Muscle layer of duodenum (tissue), 2 donors: ENCODE data around the gene TMEM45B.
A peak's percentile ranks its signal among the peaks of the same experiment; 100 is the strongest.
"Not testable (repeated sequence)": the region's sequence is repeated elsewhere in the genome, so short reads cannot be mapped to it uniquely, and the experiment has no call there.

Source experiments
- H3K27ac ChIP-seq: one replicate; pipeline ENCODE4 v1.7.0; 2013; ENCODE audit warnings: mild to moderate bottlenecking, low read length
- H3K27me3 ChIP-seq: one replicate; pipeline ENCODE4 v1.7.0; 2013; ENCODE audit warnings: low read depth, mild to moderate bottlenecking, control low read depth, low read length
- H3K36me3 ChIP-seq, 2 donors: one replicate each; pipeline ENCODE4 v1.7.0; 2013; ENCODE audit warnings: low read length in 2 of 2, control low read depth in 1 of 2, mild to moderate bottlenecking in 1 of 2; ENCODE audit not compliant: insufficient read depth in 2 of 2, control insufficient read depth in 1 of 2
- H3K4me1 ChIP-seq, 2 donors: one replicate each; pipeline ENCODE4 v1.7.0; 2013; ENCODE audit warnings: low read length in 2 of 2, mild to moderate bottlenecking in 2 of 2, control low read depth in 1 of 2, moderate library complexity in 1 of 2; ENCODE audit not compliant: insufficient read depth in 2 of 2, control insufficient read depth in 1 of 2
- H3K4me3 ChIP-seq, 2 donors: one replicate each; pipeline ENCODE4 v1.7.0; 2013; ENCODE audit warnings: low read length in 2 of 2, low read depth in 1 of 2, mild to moderate bottlenecking in 1 of 2
- H3K9me3 ChIP-seq, 2 donors: one replicate each; pipeline ENCODE4 v1.7.0; 2013; ENCODE audit warnings: low read length in 2 of 2, control low read depth in 1 of 2, mild to moderate bottlenecking in 1 of 2; ENCODE audit not compliant: control insufficient read depth in 1 of 2
- donor health status: healthy.

The TMEM45B gene

DNA sequence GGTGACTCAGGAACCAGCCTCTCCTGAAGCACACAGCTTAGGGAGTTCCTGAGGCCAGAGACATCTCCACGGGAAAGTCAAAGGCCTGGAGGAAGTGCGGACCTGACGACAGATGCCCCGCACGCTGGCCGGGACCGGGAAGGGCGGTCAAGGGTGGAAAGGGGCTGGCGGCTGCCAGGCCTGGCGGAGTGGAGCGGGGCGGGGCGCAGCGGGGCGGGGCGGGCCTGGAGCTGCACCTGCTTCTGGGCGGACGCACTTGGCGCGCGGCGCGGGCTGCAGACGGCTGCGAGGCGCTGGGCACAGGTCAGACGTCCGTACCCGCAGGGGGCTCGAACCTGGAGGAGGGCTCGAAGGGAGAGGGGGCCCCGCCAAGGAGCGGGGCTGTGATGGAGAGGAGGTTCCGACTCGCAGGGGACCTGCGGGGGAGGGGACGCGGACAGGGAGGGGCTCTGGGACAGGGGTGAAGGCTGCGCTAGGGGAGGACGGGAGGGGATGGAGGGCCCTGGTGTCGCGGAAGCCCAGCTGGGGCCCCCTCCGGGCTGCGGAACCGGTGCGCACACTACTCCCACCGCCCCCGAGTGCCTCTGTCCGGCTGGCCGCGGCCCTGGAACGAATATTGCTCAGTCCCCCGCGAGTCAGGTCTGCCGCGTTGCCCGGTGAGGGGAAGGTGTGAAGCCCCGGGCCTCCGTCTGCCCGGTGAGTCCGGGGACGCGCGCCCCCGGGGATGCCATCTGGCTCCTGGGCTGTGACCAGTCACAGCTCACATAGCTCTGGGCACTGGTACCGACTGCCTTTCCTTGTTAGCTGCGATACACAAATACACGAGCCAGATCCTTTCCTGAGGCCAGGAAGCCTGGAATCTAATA, at the start of gene TMEM45B:
TMEM45B (plus strand) TSS at position 253 of the 866 bp plus-strand sequence. CDS start 36,635 bp downstream, outside the sequence.
- peaks cover 0 to 6% of the 10 kb centered on the region in 2 donors for H3K4me1 ChIP-seq
- no peak within 1 kb of the TSS for H3K27ac ChIP-seq
- no peaks in the 10 kb centered on the region for H3K9me3 ChIP-seq
- no peaks in the 10 kb centered on the region for H3K36me3 ChIP-seq
- H3K27me3 ChIP-seq, result peaks cover 5% of the 10 kb centered on the region
- peak within 1 kb of the TSS; percentile 26 to 47 for H3K4me3 ChIP-seq

DNA sequence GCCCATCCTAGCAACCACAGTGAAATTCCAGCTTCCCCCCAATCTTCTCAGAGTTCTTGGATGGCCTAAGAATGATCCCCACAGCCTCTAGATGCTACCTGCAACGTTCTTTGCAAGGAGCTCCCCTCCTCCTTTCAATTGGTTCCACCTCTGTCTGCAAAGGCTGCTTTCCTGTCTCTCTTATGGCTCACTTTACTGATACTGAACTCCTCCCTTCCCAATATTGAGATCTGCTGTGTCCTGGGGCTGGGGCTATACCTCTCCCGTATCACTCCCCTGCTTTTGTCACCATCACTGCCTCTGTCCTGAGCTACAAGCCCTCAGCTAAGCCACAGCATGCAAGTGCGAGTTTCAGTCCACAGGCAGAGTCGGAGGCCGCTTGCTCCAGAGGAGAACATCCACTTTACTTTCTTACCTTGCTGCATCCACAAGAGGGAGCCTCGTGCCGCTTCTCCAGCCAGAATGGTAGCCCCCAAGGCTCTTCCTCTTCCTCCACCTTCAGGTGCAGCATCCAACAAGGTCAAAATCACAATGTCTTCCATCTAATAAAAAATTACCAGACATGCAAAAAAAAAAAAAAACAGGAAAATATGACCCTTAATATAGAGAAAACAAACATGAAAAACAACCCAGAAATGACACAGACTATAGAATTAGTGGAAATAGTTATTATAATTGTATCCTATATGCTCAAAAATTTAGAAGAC, 48.6 kb upstream of the TMEM45B start:
- Histone ChIP-seq H3K36me3 (no peaks in the 10 kb centered on the region), H3K27ac (no peak overlapping the region), H3K27me3 (no peaks in the 10 kb centered on the region), H3K4me3 (no peak overlapping the region), H3K9me3 (no peaks in the 10 kb centered on the region), H3K4me1 (no peaks in the 10 kb centered on the region)

DNA sequence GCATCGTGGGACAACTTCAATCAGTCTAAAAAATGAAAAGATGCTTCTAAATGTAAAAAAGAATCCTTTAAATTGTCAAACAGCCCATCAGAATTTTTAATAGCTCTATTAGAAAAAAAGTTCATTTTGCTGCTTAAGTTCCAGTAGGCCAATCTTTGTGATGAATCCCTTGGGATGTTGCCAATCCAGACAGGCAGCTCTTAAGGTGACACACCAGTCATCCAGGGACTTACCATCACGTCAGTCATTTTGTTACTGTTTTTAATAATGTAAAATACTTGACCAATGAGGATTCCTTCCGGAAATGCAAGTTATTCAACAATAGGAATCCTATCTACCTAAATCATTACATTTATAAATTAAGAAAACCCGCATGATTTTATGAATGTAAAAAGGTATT, 47.8 kb upstream of the TMEM45B start:
- Histone ChIP-seq H3K4me3 (no peak overlapping the region), H3K27me3 (no peaks in the 10 kb centered on the region), H3K4me1 (no peaks in the 10 kb centered on the region), H3K9me3 (no peaks in the 10 kb centered on the region), H3K27ac (no peak overlapping the region), H3K36me3 (no peaks in the 10 kb centered on the region)

DNA sequence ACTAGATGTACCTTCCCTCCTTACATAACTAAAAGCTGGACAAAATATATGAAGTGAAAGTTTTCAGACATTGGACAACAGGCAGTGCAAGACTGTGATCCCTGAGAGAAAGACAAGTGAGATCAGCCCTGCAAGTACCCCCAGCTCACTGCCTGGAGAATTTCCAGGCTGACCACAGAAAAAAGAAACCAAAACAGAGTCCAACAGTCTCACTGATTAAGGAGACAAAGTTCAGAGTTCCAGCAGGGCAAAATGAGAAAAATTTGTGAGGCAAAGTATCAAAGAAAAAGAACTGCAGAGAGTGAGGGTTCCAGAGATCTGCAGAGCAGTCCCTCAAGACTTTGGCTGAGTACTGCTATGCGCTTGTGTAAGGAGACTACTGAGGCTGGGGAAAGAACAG, 47.3 kb upstream of the TMEM45B start:
- Histone ChIP-seq H3K4me1 (no peaks in the 10 kb centered on the region), H3K27me3 (no peaks in the 10 kb centered on the region), H3K36me3 (no peaks in the 10 kb centered on the region), H3K27ac (no peak overlapping the region), H3K4me3 (no peak overlapping the region), H3K9me3 (no peaks in the 10 kb centered on the region)

DNA sequence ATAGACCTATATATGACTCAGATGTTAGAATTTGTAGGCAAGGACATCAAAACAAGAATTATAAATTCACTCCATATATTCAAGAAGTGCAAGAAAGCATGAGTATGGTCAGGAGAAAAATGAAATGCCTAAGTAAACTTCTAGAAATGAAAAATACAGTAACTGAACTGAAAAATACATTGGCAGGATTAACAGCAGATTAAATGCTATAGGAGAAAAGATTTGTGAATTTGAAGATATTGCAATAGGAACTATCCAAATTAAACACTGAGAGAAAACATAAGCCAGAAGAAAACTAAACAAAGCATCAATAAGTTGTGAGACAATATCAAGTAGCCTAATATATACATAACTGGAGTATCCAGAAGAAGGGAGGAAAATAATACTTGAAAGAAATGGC, 46.6 kb upstream of the TMEM45B start:
- no peaks in the 10 kb centered on the region for H3K27me3 ChIP-seq
- no peaks in the 10 kb centered on the region for H3K36me3 ChIP-seq
- H3K4me1 ChIP-seq, result no peaks in the 10 kb centered on the region
- H3K27ac ChIP-seq, result no peak overlapping the region
- H3K4me3 ChIP-seq, result no peak overlapping the region
- no peaks in the 10 kb centered on the region for H3K9me3 ChIP-seq

DNA sequence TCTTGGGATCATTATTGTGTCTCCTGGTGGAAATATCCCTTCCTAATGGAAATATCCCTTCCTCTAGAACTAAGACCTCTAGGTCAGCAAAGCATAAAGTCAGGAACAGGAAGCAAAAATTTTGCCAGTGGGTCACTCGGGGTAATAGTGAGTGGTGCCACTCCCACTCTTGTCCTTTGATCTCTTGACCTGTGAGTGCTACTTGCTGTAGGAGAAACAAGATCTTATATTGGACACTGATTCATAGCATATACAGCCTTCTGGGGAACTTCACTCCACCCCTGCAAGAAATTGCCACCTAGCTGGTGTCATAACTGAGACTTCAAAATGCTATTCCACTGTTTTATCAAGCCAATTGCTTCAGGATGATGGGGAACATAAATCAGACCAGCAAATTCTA, 44.7 kb upstream of the TMEM45B start:
- H3K36me3 ChIP-seq, result no peaks in the 10 kb centered on the region
- no peak overlapping the region for H3K27ac ChIP-seq
- H3K9me3 ChIP-seq, result no peaks in the 10 kb centered on the region
- H3K4me1 ChIP-seq, result no peaks in the 10 kb centered on the region
- H3K4me3 ChIP-seq, result no peak overlapping the region
- H3K27me3 ChIP-seq, result no peaks in the 10 kb centered on the region

DNA sequence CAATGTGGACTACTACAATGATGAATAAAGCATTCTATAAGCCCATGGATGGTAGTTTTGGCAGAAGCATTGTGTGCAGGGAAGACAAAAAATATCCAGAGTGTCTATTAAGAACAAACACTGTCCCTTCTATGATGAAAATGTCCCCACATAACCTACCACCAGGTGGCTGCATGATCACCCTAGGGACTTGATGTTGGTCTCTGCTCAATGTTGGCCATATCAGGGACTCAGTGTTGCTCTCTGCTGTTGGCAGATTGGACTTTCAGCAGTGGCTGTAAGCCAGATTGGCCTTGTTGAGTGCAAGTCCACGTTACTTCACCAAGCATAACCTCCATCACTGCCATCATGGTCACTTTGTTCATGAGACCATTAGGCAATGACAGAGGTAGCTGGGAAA, 44.2 kb upstream of the TMEM45B start:
- not testable (repeated sequence) for H3K9me3 ChIP-seq, H3K36me3 ChIP-seq, H3K4me1 ChIP-seq, H3K27ac ChIP-seq, H3K27me3 ChIP-seq, H3K4me3 ChIP-seq

DNA sequence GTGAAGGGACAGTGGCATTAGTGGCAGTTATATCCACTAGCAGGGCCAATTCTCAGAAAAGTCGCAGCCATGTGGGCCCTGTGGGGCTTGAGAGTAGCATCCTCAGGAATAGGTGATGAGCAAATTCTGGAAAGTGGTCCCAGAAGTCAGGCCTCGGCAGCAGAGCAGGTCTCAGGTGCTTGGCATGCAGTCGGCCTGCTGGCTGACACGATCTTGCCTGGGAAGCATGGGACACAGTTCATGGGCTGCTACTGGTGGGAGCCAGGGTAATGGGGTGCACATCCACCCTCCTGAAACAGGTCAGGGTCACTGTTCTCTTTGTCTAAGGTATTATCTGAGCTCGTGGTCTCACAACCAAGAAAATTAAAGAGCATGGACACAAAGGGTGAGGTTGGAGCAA, 36.8 kb upstream of the TMEM45B start:
- Histone ChIP-seq H3K36me3 (no peaks in the 10 kb centered on the region), H3K4me3 (no peak overlapping the region), H3K27me3 (no peaks in the 10 kb centered on the region), H3K4me1 (no peaks in the 10 kb centered on the region), H3K27ac (no peak overlapping the region), H3K9me3 (no peaks in the 10 kb centered on the region)

DNA sequence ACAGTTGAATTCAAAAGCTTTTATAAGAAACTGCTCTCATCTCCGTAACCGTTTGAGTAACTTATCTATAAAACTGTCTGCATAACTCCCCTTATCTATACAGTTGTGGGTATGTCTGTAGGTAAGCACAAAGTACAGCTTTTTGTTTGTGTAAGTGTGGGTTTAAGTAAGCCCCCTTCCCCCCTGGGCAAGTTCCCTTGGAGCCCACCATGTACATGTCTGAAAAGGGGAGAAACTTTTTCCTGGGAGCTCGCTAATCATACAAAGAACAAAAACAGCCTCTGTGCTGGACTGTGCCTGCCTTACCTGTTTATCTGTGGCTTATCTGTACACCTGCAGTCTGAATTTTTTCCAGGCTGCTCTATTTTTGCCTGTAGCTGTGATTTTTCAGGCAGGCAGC, 36.3 kb upstream of the TMEM45B start:
- H3K4me1 ChIP-seq, result no peaks in the 10 kb centered on the region
- no peaks in the 10 kb centered on the region for H3K9me3 ChIP-seq
- no peak overlapping the region for H3K4me3 ChIP-seq
- no peak overlapping the region for H3K27ac ChIP-seq
- no peaks in the 10 kb centered on the region for H3K27me3 ChIP-seq
- no peaks in the 10 kb centered on the region for H3K36me3 ChIP-seq

DNA sequence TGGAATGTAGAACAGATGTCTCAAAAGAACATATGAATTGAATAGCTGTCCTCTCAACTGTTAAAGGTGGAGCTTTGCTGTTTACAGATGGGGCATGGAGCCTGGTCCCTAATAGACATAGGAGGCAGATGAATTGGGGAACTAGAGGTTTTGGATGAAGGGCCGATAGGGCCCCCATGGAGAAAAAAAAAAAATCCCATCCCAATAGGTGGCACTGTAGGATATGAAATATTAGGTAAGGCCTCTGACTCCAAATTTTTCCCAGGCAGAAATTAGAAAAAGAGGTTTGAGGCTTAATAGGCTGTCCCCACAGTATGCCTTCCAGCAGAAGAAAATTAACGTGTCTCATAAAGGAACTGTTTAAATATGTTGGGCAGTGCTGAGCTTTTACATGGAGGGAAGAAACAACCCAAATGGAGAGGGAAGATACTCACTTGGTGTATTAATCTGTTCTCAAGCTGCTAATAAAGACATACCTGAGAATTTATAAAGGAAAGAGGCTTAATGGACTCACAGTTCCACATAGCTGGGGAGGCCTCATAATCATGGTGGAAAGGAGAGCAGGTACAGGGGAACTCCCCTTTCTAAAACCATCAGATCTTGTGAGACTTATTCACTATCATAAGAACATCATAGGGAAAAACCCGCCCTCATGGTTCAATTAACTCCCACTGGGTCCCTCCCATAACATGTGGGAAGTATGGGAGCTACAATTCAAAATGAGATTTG, 30.1 kb upstream of the TMEM45B start:
- Histone ChIP-seq H3K27me3 (no peaks in the 10 kb centered on the region), H3K36me3 (no peaks in the 10 kb centered on the region), H3K4me3 (no peak overlapping the region), H3K4me1 (no peaks in the 10 kb centered on the region), H3K9me3 (no peaks in the 10 kb centered on the region), H3K27ac (no peak overlapping the region)

DNA sequence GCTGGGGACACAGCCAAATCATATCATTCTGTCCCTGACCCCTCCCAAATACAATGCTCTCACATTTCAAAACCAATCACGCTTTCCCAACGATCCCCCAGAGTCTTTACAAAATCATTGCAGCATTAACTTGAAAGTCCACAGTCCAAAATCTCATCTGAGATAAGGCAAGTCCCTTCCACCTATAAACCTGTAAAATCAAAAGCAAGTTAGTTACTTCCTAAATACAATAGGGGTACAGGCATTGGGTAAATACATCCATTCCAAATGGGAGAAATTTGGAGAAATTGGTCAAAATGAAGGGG, 29.6 kb upstream of the TMEM45B start:
- not testable (repeated sequence) for H3K36me3 ChIP-seq, H3K27ac ChIP-seq, H3K27me3 ChIP-seq, H3K9me3 ChIP-seq, H3K4me1 ChIP-seq, H3K4me3 ChIP-seq
